ENCODE measurements around the gene TNFRSF9. TPM values are rescaled to one million over a fixed set of nuclear protein-coding genes. Genes with fewer than 3 reads are reported as not detected.

TNFRSF9 gene
- total RNA-seq, 1 donor from 2014 or later, result not detected

GRCh38 chr1:7962636-7963377, 22.2 kb upstream of the TNFRSF9 start:
- peaks cover 24 to 27% of the 10 kb centered on the region in 2 donors for H3K36me3 ChIP-seq
- DNase-seq (ENCODE audit: low spot score in 2 of 2), result peak in 1 of 2 donors; percentile 45
- H3K9me3 ChIP-seq, result no peaks in the 10 kb centered on the region
- peaks cover 0 to 53% of the 10 kb centered on the region in 2 donors for H3K4me1 ChIP-seq
- H3K27me3 ChIP-seq, result no peaks in the 10 kb centered on the region
- H3K27ac ChIP-seq, result peak overlapping the region; percentile 90 to 91
- H3K4me3 ChIP-seq, result peak overlapping the region; percentile 72
- TF ChIP-seq CTCF (IDR thresholded peaks at IDR 0.05), result no peak
- intact Hi-C loops (cut with DNase I), result no loop called here

GRCh38 chr1:7962014-7962335, 21.3 kb upstream of the TNFRSF9 start:
- intact Hi-C loops (cut with DNase I), result no loop called here
- no peak for TF ChIP-seq CTCF (IDR thresholded peaks at IDR 0.05)
- peak overlapping the region; percentile 90 to 91 for H3K27ac ChIP-seq
- no peaks in the 10 kb centered on the region for H3K9me3 ChIP-seq
- no peak for DNase-seq (ENCODE audit: low spot score in 2 of 2)
- H3K27me3 ChIP-seq, result no peaks in the 10 kb centered on the region
- H3K36me3 ChIP-seq, result peaks cover 19 to 20% of the 10 kb centered on the region in 2 donors
- H3K4me1 ChIP-seq, result peaks cover 0 to 46% of the 10 kb centered on the region in 2 donors
- peak overlapping the region; percentile 72 for H3K4me3 ChIP-seq

DNA sequence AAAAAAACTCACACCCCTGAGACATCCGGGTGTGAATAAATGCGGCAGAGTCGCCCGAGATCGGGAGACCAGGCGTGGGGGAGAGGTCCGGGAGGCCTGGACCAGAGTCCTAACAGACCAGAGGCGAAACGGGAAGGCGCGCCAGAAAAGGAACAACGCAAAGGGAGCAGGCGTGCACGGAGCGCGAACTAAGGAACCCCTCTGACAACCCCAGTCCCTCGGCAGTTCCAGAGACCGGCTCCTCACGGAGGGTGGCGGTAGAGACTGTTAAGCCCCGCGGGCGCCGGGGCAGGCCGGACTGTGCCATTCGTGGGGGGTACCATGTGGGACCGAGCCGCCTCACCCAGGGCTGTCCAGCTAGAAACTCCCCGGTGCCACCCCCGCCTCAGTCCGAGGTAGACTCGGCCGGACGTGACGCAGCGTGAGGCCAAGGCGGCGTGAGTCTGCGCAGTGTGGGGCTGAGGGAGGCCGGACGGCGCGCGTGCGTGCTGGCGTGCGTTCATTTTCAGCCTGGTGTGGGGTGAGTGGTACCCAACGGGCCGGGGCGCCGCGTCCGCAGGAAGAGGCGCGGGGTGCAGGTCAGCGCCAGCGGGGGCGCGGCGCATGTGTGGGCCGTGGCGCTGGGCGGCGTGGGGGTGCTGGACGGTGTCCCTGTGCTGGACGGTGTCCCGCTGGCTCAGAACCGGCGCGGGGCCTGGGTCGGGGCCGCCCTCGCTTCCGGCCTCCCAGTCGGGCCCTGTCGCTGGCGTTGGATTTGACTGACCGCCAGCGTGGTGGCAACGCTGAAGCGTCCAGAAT, 20.8 kb upstream of the TNFRSF9 start, which contains the start of gene PARK7:
PARK7 (plus strand) TSS at position 496 of the 798 bp plus-strand sequence. CDS start 1,075 bp downstream, outside the sequence.
- Histone ChIP-seq H3K4me3 (peak within 1 kb of the TSS; percentile 72), H3K36me3 (peaks cover 15 to 17% of the 10 kb centered on the region in 2 donors), H3K4me1 (peaks cover 0 to 43% of the 10 kb centered on the region in 2 donors), H3K27me3 (no peaks in the 10 kb centered on the region), H3K27ac (peak within 1 kb of the TSS; percentile 91 to 93), H3K9me3 (no peaks in the 10 kb centered on the region)
- intact Hi-C loops (cut with DNase I), result no loop called here
- TF ChIP-seq CTCF (IDR thresholded peaks at IDR 0.05), result peak; percentile 43 to 70 (median 67)
- peak; percentile 97 to 100 for DNase-seq (ENCODE audit: low spot score in 2 of 2)

DNA sequence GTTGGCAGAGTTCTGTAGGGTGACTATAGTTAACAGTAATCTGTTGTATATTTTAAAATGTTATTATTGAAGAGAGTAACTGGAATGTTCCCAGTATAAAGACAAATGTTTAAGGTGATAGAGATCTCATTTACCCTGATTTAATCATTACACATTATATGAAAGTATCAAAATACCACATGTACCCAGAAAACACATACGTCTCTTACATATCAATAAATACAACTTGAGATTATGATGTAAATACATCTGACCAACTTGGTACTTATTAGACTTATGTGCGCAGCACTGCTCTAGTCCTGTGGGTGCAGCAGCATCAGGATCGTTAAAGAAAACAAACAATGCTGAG, 20.2 kb upstream of the TNFRSF9 start:
- intact Hi-C loops (cut with DNase I), result no loop called here
- Histone ChIP-seq H3K27ac (peak overlapping the region; percentile 91 to 93), H3K27me3 (no peaks in the 10 kb centered on the region), H3K4me1 (peaks cover 0 to 41% of the 10 kb centered on the region in 2 donors), H3K9me3 (no peaks in the 10 kb centered on the region), H3K36me3 (peaks cover 10 to 11% of the 10 kb centered on the region in 2 donors), H3K4me3 (peak overlapping the region; percentile 72)
- no peak for TF ChIP-seq CTCF (IDR thresholded peaks at IDR 0.05)
- no peak for DNase-seq (ENCODE audit: low spot score in 2 of 2)

- Histone ChIP-seq H3K4me3 (peak overlapping the region in 1 of 2 donors; percentile 72), H3K36me3 (peaks cover 3 to 5% of the 10 kb centered on the region in 2 donors), H3K27me3 (no peaks in the 10 kb centered on the region), H3K27ac (no peak overlapping the region), H3K4me1 (peaks cover 0 to 36% of the 10 kb centered on the region in 2 donors), H3K9me3 (no peaks in the 10 kb centered on the region)
- DNase-seq (ENCODE audit: low spot score in 2 of 2), result peak in 1 of 2 donors; percentile 44
- intact Hi-C loops (cut with DNase I), result no loop called here
- TF ChIP-seq CTCF (IDR thresholded peaks at IDR 0.05), result no peak
Measured at GRCh38 chr1:7960165-7960564, 19.5 kb upstream of the TNFRSF9 start.
